ENCODE results near the gene CD6.
A peak's percentile ranks its signal among the peaks of the same experiment; 100 is the strongest.

The CD6 gene

GRCh38 chr11:61034111-61034510, 62.6 kb downstream of the CD6 start:
- DNase-seq = no peak

- no peak for DNase-seq
Observed at GRCh38 chr11:61034704-61035525, 63.4 kb downstream of the CD6 start.

DNA sequence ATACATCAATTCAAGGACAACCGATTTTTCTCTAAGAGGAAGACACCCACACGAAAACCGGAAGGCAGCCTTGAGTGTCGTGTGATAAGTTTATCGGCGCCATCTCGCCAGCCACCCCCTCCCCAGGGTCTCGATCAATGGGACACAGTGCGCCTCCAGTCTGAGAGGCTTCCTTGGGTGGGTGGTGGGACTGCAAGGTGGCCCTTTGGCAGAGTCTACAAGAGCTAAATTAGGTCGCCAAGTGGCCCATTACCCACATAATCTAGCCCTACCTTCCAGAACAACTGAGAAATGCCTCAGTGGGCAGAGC, 64.0 kb downstream of the CD6 start:
- DNase-seq = no peak

DNA sequence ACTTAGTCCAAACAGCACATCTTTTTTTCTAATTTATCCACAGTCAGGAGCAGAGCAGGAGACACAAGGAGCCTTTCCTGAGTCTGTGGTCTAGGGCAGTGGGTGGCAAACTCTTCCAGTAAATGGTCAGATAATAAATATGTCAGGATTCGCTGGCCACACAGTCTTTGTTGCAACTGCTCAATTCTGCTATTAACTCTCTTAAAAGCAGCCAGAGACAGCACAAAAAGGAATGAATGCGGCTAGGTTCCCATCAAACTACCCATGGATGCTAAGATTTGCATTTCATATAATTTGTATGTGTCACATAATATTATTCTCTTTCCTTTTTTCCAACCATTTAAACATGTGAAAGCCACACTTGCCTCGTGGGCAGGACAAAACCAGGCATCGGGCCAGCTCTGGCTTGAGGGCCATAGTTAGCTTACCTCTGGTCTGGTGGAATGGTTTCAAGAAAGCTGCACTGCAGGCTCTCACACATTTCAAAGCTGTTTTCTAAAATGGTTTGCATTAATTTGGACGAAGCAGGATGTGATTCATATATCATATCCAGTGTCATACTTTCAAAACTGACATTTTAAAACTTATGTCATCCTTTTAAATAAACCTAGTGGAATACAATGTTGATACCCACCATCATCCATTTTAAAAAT, 66.1 kb downstream of the CD6 start:
- DNase-seq = no peak

DNA sequence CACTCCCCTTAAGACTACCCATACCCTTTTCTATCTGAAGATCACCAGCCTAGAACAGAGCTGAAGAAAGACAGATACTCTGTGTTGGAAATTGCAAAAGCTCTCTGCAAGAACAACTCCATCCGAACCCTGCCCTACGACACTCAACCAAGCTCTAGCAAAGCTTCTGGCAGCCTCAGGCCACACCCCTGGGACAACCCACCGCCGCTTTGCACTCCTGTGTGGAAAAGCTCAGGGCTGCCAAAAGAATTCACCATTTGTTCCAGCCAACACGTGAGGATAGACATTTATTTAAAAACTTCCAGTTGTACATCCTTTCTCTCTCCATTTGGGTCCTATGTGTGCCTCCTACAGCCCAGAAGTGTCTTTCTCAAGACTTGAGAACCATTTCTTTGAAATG, 68.4 kb downstream of the CD6 start:
- DNase-seq = no peak

DNA sequence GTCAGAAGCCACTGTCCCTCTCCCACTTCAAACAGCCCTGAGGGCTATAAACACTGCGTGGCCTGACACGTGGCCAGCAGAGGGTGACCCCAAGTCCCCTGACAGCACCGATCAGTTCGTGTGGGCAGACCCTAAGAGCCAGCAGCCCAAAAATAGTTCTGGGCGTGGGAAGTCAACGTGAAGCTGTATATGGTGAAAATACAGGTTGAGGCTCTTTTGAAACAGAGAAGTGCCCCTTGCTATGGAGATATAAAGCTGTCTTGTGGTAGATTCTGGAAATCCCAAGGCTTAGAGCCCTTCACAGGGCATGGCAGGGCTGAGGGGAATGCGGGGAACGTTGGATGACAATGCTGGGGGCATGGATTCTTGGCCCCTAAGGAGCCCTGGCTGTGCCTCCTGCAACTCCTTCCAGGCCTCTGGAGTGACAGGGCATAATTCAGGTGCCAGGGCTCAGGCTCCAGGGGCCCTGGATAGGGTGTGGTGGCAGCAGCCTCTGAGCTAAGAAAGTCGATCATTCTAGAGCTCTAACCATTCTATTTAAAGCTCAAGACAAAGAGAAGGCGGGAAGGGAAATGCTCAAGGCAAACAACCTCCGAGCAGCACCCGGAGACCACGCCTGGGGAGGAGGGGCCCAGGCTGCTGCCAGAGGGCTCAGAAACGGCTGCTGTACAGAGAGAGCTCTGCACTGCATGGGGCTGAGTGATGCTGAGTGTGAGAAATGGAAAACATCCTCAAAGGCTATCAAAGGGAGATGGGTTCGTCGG, 70.5 kb downstream of the CD6 start:
- no peak for DNase-seq

GRCh38 chr11:61042537-61042936, 71.1 kb downstream of the CD6 start:
- DNase-seq = no peak

GRCh38 chr11:61042961-61043540, 71.6 kb downstream of the CD6 start:
- DNase-seq = no peak

DNA sequence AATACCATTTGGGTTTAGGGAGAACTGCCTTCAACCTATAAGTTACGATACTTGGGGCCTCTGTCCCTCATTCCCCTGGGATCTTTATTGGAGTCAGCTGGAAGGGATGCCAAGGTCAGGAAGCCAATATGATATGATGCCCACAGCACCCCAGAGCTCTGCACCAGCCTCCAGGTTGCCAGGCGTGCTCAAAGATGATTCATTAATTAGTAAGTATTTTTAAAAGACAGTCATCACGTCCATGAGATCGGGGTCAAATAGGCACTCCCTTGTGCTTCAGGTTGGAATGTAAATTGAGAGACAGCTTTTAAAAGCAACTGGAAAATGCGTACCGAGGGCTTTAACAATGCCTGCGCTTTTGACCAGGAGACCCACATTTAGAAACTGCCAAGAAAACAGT, 73.8 kb downstream of the CD6 start:
- no peak for DNase-seq

DNA sequence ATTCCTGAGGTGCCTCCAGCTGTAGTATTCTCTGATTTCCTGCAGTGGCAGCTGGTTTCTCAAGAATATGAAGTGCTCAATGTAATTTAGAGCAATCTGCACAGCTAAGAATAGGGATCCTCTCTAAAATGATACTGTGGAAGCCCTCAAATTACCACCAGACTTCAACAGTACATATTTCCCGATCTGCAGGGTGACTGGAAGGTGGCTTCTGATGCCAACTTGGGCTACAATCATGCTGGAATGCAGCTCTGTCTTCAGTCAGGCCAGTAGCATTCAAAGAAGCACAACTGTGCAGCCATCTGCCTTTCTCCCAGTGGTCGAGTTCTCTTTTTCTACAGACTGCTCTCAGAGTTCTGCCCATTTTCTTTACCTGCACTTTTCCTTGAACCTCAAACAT, 75.4 kb downstream of the CD6 start:
- DNase-seq = no peak

- no peak for DNase-seq
Observed at GRCh38 chr11:61048368-61049062, 77.0 kb downstream of the CD6 start.

DNA sequence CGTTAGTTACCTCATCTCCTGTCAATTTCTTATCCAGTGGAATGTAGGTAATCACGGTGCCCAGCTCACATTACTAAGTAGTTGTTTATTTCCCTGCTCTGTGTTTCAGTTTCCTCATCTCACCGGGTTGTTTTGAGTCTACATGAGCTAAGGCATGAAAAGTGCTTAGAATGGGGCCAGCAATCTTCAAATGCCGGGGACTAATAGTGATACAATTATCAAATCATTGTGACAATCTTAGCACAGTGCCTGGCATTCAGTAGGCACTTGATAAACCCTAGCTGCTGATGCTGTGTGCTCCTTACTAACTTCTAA, 77.5 kb downstream of the CD6 start:
- no peak for DNase-seq

GRCh38 chr11:61049859-61050258, 78.4 kb downstream of the CD6 start:
- DNase-seq = no peak

- no peak for DNase-seq
Observed at GRCh38 chr11:61052182-61052972, 80.9 kb downstream of the CD6 start.

GRCh38 chr11:61053191-61053590, 81.7 kb downstream of the CD6 start:
- no peak for DNase-seq

DNA sequence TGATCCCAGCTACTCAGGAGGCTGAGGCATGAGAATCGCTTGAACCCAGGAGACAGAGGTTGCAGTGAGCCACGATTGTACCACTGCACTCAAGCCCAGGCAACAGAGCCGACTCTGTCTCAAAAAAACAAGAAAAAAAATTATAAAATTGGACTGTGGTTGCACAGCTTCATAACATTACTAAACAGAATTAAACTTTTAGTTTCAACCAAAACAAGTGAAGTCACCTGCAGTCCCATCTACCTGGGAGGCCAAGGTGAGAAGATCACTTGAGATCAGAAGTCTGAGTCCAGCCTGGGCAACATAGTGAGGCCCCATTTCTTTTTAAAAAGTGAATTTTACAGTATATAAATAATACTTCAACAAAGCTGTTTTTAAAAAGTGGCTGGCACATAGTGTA, 83.0 kb downstream of the CD6 start:
- no peak for DNase-seq

- no peak for DNase-seq
Observed at GRCh38 chr11:61054927-61055562, 83.6 kb downstream of the CD6 start.

GRCh38 chr11:61055776-61056175, 84.3 kb downstream of the CD6 start:
- DNase-seq = no peak

GRCh38 chr11:61056571-61056970, 85.1 kb downstream of the CD6 start:
- peak; percentile 10 for DNase-seq

GRCh38 chr11:61056981-61057380, 85.5 kb downstream of the CD6 start:
- no peak for DNase-seq

DNA sequence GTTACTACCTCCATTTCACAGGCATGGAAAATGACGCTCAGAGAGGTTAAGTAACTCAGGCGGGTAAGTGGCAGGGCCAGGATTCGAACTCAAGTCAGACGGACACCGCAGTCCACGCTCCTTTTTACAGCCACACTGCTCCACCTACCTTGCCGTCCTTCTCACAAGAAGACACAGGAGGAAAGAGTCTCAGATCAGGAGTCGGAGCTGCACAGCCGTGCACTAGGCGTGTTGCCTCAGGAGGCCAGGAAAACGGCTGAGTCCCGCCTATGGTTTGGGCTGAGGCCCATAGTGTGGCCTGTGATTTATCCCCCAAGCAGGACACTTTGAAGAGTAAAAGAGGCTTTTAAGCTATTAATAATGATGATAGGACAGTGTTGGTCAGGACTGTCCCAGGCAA, 86.1 kb downstream of the CD6 start:
- no peak for DNase-seq
